Astrocyte of the spinal cord (primary cell): ENCODE measurements around the gene FEN1.

Experiments
- DNase-seq: peaks from one replicate; pipeline ENCODE4 v3.0.0; 2011; ENCODE audit warnings: low read depth, low spot score
- H3K4me3 ChIP-seq: 2 replicates; pipeline ENCODE4 v1.5.1; 2011; ENCODE audit warnings: low read depth, mild to moderate bottlenecking, low read length, moderate library complexity
- in situ Hi-C: cut with HindIII; loops from 2 replicates; pipeline ENCODE4 v1.10.0; 2017; ENCODE audit warnings: low sequenced_read_pairs
- TF ChIP-seq, protein P1 (sequence below): IDR thresholded peaks from 2 replicates; pipeline ENCODE4 v1.5.1; 2012; ENCODE audit warnings: low read depth, mild to moderate bottlenecking, low read length, inconsistent platforms

Gene FEN1

GRCh38 chr11:61764606-61765260 lies 28.0 kb upstream of the FEN1 start:
- H3K4me3 ChIP-seq: no peak overlapping the region
- in situ Hi-C loops: no loop called here
- TF ChIP-seq, protein P1, sequence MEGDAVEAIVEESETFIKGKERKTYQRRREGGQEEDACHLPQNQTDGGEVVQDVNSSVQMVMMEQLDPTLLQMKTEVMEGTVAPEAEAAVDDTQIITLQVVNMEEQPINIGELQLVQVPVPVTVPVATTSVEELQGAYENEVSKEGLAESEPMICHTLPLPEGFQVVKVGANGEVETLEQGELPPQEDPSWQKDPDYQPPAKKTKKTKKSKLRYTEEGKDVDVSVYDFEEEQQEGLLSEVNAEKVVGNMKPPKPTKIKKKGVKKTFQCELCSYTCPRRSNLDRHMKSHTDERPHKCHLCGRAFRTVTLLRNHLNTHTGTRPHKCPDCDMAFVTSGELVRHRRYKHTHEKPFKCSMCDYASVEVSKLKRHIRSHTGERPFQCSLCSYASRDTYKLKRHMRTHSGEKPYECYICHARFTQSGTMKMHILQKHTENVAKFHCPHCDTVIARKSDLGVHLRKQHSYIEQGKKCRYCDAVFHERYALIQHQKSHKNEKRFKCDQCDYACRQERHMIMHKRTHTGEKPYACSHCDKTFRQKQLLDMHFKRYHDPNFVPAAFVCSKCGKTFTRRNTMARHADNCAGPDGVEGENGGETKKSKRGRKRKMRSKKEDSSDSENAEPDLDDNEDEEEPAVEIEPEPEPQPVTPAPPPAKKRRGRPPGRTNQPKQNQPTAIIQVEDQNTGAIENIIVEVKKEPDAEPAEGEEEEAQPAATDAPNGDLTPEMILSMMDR: no peak
- no peak for DNase-seq

DNA sequence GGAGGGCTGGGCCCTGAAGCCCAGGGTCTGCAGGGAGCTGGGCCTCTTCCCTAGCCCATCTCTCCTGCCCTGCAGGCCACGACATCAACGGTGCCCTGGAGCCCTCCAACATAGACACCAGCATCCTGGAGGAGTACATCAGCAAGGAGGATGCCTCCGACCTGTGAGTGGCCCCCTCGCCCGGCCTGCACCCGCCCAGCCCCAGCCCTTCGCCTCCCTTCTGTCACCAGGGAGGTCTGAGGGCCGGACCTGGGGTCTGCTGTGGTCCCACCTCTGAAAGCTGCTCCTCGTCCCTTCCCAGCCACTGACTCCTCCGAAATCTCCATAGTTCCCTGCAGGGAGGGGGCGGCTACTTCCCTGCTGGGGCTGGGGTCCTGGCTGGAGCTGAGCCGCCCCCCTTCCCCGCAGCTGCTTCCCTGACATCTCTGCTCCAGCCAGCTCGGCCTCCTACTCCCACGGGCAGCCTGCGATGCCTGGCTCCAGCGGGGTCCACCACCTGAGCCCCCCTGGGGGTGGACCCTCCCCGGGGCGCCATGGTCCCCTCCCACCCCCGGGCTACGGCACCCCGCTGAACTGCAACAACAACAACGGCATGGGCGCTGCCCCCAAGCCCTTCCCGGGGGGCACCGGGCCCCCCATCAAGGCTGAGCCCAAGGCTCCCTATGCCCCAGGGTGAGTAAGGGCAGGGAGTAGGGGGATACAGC lies 27.0 kb upstream of the FEN1 start:
- in situ Hi-C loops: no loop called here
- no peak for DNase-seq
- TF ChIP-seq, protein P1: no peak
- H3K4me3 ChIP-seq: no peak overlapping the region

GRCh38 chr11:61766353-61766841 lies 26.3 kb upstream of the FEN1 start:
- H3K4me3 ChIP-seq: no peak overlapping the region
- TF ChIP-seq, protein P1: no peak
- DNase-seq: peak; percentile 77
- in situ Hi-C loops: no loop called here

DNA sequence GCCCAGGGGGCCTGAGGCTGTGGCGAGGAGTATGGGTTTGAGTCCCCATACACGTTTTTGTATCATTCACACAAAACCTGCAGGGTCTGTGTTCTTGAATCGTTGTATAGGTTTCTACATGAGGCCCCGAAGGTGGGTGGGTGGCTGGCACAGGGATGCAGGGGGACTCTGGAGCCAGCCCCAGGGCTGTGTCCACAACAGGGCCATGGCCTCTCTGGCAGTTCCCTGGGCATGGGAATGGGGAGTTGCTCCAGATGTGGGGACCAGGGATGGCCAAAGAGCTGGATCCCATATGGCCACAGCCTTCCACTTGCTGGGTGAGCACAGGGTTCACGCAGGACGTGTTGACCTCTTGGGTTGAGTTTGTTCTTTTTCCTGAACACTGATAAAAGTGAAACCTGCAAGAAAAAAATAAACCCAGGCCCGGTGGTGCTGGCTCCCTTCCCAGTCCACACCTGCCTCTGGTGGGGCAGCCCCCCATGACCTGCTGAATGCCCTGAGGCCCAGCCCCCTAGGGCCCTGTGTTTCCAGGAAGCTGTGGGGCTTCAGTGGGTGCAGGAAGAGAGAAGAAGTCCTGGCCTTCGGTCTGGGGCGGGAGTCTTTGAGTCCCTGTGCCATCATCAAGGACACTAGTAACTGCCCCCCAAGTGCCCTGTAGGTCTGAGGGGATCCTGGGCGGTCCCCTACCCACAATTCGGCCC lies 24.2 kb upstream of the FEN1 start:
- no peak overlapping the region for H3K4me3 ChIP-seq
- in situ Hi-C loops: no loop called here
- TF ChIP-seq, protein P1: no peak
- no peak for DNase-seq

GRCh38 chr11:61769169-61769920 lies 23.4 kb upstream of the FEN1 start:
- in situ Hi-C loops: no loop called here
- TF ChIP-seq, protein P1: peak; percentile 33
- DNase-seq: peak; percentile 32
- H3K4me3 ChIP-seq: no peak overlapping the region

GRCh38 chr11:61769946-61770683 lies 22.6 kb upstream of the FEN1 start:
- TF ChIP-seq, protein P1: no peak
- DNase-seq: no peak
- in situ Hi-C loops: no loop called here
- H3K4me3 ChIP-seq: no peak overlapping the region
